Spleen (tissue), 7 donors: ENCODE measurements around the gene NUMBL.

Experiments
- POLR2A ChIP-seq, 3 donors: fragments of 450-650 bp; IDR thresholded peaks; one replicate each; pipeline ENCODE4 v1.5.1; 2017; ENCODE audit warnings: antibody characterized with exemption in 3 of 3, mild to moderate bottlenecking in 1 of 3
- POLR2AphosphoS5 ChIP-seq, 3 donors: sonication (generic); formaldehyde crosslinking; IDR thresholded peaks; one replicate each; pipeline ENCODE4 v1.5.1; 2017; ENCODE audit warnings: antibody characterized with exemption in 3 of 3
- TF ChIP-seq, protein P1 (sequence below), 11 experiments: fragments of 200-600 bp in 7 of 11; fragments of 450-650 bp in 4 of 11; sonication (generic) in 4 of 11; IDR thresholded peaks in 8 of 11; conservative IDR thresholded peaks in 3 of 11; 1 replicate in 7 of 11; 2 replicates in 4 of 11; pipeline versions ENCODE4 v1.4.0 to v1.8.0; 2016 to 2021; ENCODE audit warnings: antibody characterized with exemption in 11 of 11, inconsistent platforms in 4 of 11, mild to moderate bottlenecking in 1 of 11
- donor health status: DM: no; HTN: no; CAD: no; lungs with moderate emphysema.
- donor health status: DM: no; HTN: no; CAD: no.
- donor health status: DM: no; HTN: no; CAD: no.

GRCh38 chr19:40682431-40682964 is 8.0 kb downstream of the NUMBL start:
- TF ChIP-seq, protein P1, sequence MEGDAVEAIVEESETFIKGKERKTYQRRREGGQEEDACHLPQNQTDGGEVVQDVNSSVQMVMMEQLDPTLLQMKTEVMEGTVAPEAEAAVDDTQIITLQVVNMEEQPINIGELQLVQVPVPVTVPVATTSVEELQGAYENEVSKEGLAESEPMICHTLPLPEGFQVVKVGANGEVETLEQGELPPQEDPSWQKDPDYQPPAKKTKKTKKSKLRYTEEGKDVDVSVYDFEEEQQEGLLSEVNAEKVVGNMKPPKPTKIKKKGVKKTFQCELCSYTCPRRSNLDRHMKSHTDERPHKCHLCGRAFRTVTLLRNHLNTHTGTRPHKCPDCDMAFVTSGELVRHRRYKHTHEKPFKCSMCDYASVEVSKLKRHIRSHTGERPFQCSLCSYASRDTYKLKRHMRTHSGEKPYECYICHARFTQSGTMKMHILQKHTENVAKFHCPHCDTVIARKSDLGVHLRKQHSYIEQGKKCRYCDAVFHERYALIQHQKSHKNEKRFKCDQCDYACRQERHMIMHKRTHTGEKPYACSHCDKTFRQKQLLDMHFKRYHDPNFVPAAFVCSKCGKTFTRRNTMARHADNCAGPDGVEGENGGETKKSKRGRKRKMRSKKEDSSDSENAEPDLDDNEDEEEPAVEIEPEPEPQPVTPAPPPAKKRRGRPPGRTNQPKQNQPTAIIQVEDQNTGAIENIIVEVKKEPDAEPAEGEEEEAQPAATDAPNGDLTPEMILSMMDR (IDR thresholded peaks at IDR 0.05 in 8 of 11, conservative IDR thresholded peaks at IDR 0.05 in 3 of 11), result no peak
- TF ChIP-seq POLR2A (IDR thresholded peaks at IDR 0.05) (no peak), POLR2AphosphoS5 (IDR thresholded peaks at IDR 0.05) (no peak)
